OCI-LY7 (cell line): ENCODE data around the gene WDR70.

ENCODE experiments used
- CTCF ChIP-seq: fragments of 200-600 bp; sonication (generic); conservative IDR thresholded peaks from 2 replicates; pipeline ENCODE4 v1.5.1; 2014; ENCODE audit warnings: mild to moderate bottlenecking, antibody characterized with exemption, low read length, moderate library complexity, mixed read lengths
- EZH2phosphoT487 ChIP-seq: fragments of 200-600 bp; sonication (generic); IDR thresholded peaks from 2 replicates; pipeline ENCODE4 v1.6.1; 2018; ENCODE audit warnings: low read depth, borderline replicate concordance, mild to moderate bottlenecking, mixed run types, antibody characterized with exemption, low read length, moderate library complexity, mixed read lengths

GRCh38 chr5:37709020-37709419 is 329.9 kb downstream of the WDR70 start:
- no peak for TF ChIP-seq CTCF
- no peak for TF ChIP-seq EZH2phosphoT487
